ENCODE data around the gene DNAJC16.

- TF ChIP-seq CTCF (IDR thresholded peaks at IDR 0.05) (no peak), POLR2A (IDR thresholded peaks at IDR 0.05) (no peak)
These were observed 92.2 kb downstream of the DNAJC16 start for GRCh38 chr1:15618655-15619525.
